GM18873 (cell line): ENCODE results near the gene SLC38A11.
"Not testable (repeated sequence)": the region's sequence is repeated elsewhere in the genome, so short reads cannot be mapped to it uniquely, and the experiment has no call there.

ENCODE experiments used
- ATAC-seq: cut with Tn5 transposase; IDR thresholded peaks from one replicate; pipeline ENCODE4 v1.9.1; 2021; ENCODE audit warnings: mild to moderate bottlenecking, moderate library complexity, moderate number of reproducible peaks; ENCODE audit not compliant: unreplicated experiment, low FRiP score

SLC38A11 gene

GRCh38 chr2:164882276-164882675, 73.0 kb downstream of the SLC38A11 start:
- no peak for ATAC-seq

DNA sequence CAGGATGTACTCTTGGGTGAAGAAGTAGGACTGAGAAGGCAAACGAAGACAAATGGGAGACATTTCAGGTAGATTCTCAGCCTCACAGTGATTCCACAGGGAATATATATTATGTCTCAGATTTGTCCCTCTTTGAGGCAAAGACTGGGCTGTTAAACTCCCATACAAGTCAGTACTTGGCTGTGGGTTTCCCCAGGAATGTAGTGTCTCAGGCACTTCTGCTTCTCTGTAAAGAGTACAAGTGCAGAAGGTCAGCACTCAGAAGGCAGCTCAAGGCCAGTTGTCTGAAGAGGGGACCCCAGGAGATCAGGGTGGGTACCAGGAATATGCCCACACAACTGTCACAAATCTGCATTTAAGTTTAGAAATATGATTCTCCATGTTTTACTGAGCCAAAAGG, 73.8 kb downstream of the SLC38A11 start:
- ATAC-seq: no peak

DNA sequence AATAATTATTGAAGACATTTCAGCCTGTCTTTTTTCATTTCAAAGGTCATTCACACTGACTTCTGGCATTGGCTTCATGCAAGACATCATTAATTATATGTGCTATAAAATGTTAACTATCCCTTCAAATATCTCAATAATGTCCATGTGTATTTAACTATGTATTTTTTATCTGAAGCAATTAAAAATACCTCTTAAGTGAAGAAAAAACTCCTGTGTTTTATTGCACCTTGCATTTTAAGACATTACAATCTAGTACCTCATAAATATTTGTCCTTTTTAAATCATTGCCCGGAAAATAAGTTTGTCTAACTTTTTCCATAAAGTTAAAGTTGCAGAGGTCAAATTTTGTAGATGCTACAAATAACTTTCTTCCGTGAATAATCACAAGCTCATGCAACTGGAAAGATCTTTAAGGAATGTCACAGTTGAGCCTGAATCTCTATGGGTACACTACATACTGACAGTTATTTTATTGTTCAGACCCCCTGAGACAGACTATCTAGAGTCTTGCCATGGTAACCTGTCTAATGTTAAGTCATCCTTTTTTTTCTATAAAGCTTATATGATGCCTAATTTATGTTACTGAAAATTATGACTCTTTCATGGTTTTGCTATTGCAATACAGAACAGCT, 75.3 kb downstream of the SLC38A11 start:
- ATAC-seq: no peak

DNA sequence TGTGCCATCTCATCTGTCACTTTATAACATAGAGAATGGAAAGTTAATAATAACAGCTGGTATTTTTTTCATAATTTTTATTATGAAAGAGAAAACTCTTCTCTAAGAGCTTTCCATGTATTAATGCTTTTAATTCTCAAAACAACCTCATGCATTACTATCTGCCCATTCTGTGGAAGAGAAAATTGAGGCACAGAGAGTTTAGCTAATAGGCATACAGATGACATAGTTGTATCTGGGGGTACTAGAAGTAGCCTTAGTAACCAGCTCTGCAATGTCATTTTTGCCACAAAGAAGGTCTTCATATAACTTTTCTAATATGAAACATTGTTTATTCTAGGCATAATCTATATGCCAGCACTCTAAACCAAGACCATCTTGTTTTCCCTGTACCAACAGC, 77.4 kb downstream of the SLC38A11 start:
- ATAC-seq: no peak

DNA sequence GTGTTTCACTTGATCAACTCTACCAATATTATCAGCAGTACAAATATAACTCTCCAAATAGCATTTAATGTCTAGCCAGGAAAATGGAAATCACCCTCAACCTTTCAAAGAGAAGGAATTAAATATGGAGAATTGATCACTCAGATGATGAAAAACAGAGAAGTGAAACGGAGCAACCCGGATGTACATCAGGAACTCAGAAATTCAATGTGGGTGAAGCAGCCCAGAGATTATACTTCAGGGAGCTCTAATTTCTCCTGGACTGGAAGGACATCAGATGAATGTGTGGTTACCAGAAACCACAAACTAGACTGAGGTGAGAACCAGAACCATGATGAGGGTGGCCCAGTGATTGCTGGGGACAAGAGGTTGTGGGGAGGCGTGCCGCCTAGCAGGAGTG, 78.2 kb downstream of the SLC38A11 start:
- no peak for ATAC-seq

- no peak for ATAC-seq
These were observed 79.8 kb downstream of the SLC38A11 start for GRCh38 chr2:164875334-164876205.

GRCh38 chr2:164873210-164873908, 82.0 kb downstream of the SLC38A11 start:
- no peak for ATAC-seq

GRCh38 chr2:164871404-164871803, 83.9 kb downstream of the SLC38A11 start:
- no peak for ATAC-seq

GRCh38 chr2:164869420-164869772, 85.9 kb downstream of the SLC38A11 start:
- no peak for ATAC-seq

GRCh38 chr2:164868563-164869419, 86.5 kb downstream of the SLC38A11 start:
- no peak for ATAC-seq

DNA sequence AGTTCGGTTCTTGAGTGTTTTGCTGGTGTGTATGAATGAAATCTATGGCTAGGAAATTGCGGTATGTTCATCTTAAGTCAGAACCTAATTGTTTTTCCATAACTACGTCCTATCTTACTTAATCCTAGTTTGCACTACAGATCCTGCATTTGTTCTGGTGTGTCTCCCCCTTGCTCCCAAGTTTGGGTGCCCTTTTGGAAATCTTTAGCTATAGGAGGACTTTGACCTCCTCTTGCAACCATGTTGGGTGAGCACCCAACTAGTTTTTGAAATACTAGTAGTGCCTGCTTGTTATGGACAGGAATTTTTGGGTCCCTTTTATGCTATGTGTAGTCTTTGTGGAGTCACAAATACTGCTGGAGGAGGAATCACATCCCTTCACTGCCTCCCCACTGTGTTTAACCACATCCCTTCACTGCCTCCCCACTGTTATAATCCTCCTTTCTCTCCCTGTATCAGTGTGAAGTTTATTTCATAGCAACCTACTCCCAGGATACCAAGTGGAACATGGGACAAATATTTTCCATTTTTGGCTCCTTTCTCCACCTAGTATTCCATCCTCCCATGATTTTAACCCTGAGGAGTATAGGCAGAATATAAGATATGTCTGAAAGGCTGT, 87.4 kb downstream of the SLC38A11 start:
- ATAC-seq: no peak

DNA sequence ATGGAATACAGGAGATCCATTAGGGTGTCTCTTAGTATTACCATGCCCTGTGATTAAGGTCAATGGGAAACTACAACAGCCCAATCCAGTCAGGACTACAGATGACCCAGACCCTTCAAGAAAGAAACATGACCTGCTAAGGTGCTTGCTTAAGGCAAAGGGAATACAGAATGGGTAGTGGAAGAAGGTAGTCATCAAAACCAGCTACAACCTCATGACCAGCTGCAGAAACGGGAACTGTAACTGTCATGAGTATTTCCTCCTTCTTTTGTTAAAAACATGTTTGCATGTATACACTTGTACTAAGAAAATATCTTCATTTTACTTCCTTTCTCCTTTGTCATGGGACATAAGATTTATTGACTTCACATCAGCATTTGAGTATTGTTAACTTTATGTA, 88.9 kb downstream of the SLC38A11 start:
- ATAC-seq: not testable (repeated sequence)

- ATAC-seq: no peak
These were observed 94.7 kb downstream of the SLC38A11 start for GRCh38 chr2:164860694-164861042.

GRCh38 chr2:164859906-164860693, 95.2 kb downstream of the SLC38A11 start:
- ATAC-seq: not testable (repeated sequence)

DNA sequence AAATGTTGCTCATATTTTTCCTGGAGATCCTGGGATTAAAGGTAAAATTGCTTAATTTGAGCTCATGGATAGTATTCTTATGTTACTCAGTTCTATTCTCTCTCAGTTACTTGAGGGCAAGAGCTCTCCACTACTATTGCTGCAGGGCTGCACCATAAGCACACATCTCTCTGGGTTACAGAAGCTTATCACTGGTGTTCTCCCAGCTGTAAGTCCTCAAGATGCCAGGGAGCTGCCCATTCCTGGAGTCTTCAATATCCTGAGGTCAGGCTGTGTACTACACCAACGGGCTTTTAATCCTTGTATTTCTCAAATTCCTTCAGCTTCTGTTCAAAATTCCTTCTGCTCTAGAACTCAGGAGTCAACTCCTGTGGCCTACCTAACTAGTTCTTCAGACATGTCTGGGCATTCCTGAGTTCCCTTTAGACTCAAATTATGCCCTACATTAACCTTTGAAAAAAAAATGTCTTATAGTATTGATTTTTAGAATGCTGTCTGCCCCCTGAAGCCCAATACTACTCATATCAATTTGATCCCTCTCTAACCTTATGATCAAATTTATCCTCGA, 96.0 kb downstream of the SLC38A11 start:
- no peak for ATAC-seq

- no peak for ATAC-seq
These were observed 103.2 kb downstream of the SLC38A11 start for GRCh38 chr2:164852086-164852485.

- no peak for ATAC-seq
These were observed 105.1 kb downstream of the SLC38A11 start for GRCh38 chr2:164850235-164850634.

DNA sequence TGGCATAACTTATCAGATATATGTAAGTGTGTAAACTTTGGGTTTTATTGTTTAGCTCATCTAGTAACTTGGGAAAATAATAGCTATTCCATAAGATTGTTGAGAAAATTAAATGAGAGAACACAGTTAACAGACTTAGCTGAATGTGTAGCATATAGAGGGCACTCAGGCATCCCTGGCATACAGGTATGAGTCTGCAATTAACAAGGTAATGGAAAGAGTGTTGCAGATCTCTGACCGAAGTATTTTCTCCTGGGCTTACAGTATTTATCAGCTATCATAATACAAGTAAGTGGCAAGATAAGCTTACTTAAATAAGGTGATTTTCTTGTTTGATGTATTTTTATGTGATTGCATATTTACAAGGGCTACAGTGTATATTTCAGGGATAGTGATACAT, 105.8 kb downstream of the SLC38A11 start:
- ATAC-seq: no peak
